HG02642 (cell line): ENCODE data around the gene SLC44A1.

Experiments used
- ATAC-seq: cut with Tn5 transposase; IDR thresholded peaks from one replicate; pipeline ENCODE4 v1.9.1; 2021; ENCODE audit warnings: mild to moderate bottlenecking; ENCODE audit not compliant: unreplicated experiment, poor library complexity

The SLC44A1 gene

DNA sequence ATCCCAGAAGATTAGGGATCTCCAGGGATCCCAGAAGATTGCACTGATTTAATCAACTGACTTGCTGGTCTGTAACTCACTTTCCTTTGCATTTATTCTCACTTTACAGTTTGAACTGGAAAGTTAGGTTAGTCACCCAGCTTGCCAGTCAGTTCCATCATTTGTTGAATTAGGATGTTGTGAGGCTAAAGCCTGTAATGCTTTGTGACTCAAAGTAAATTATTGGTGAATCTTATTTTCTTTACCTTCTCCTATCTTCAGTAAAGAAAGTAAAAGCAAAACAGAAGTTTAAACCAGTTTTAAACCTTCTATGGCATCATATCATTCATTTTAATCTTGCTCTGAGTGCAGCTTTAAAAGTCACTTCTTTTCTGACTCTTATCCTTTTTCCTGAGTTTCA lies 85.8 kb downstream of the SLC44A1 start:
- ATAC-seq = no peak

DNA sequence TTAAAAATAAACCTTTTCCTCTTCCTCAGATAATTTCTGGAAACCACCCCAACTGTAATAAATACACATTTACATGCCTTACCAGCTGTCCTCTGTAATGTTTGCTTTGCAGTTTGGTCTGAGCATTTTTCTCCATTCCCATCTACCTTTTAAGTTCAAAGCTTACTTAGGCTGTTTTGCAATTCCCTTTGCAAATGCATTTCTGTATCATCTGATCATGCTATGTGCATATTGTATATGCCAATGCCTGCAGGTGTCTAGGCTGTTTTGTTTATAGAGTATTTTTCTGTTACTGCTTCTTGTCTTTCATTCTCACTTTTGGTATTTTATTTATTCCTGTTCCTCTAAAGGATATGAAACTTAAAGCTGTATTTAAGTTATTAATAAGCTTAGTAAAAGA lies 86.3 kb downstream of the SLC44A1 start:
- peak; percentile 62 for ATAC-seq

DNA sequence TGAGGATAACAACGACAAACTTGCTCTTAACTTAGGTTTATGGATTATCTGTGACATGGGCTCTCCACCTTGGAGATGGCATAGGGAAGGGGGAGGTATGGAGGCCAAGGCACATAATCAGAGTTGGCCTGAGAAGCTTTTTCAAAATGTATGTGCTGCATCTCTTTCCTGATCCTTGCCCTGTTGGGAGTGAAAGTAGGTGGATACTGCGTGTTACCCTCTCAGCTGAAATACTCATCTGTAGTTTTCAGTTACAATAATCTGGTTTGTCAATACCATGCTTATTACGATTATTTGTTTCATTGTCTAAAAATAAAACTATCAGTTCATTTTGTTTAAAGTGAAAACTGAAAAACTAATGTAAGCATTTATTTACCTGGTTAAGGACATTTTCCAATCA lies 86.7 kb downstream of the SLC44A1 start:
- peak; percentile 40 for ATAC-seq

DNA sequence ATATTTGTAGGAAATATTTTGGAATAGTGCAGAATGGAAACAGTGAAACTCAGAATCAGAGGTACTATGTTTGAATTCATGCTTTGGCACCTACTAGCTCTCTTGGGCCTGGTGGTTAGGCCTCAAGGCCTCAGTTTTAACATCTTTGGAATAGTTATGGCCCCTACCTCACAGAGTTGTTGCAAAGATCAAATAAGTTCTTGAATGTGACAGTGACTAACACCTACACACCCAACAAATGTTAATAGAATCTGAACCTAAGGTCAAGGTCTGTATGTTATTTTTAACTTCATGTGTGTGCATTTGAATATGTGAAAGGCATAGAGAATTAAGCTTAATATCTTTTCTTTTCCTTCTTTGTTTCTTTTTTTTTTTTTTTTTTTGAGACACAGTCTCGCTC lies 87.3 kb downstream of the SLC44A1 start:
- no peak for ATAC-seq

DNA sequence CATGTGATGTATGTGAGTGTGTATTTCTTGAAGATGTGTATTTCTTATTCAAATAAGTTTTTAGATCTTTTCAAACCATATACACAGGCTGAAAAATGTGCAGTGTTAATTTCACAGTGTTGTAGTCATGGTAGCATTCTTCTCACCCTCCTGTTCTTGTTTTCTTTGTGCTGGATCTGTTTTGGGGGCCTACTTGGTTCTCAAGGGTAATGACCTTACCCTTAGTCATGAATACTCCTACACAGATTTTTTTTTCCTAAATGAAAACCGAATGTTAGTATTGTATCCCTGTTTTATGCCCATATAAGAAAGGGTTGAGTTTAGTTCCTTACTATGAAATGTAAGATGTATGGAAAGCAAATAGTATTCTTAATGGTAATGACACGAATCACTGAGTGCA lies 88.0 kb downstream of the SLC44A1 start:
- no peak for ATAC-seq

DNA sequence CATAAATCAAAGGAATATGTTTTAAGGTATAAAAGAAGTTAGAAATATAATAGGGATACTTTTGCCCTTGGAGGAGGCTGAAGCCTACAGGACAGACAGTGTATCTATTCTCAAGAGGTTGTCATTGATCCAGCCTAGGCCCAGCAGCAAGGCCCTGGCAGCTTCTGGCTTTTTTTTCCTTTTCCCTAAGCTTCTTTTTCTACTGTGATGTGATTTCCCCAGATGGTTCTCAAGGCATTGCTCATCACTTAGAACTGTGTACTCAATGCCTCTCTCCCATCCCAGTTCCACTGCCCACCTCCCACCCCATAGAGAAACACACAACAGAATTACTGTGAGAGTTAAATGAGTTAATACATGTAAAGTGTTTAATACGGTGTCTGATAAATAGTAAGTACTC lies 88.6 kb downstream of the SLC44A1 start:
- no peak for ATAC-seq

DNA sequence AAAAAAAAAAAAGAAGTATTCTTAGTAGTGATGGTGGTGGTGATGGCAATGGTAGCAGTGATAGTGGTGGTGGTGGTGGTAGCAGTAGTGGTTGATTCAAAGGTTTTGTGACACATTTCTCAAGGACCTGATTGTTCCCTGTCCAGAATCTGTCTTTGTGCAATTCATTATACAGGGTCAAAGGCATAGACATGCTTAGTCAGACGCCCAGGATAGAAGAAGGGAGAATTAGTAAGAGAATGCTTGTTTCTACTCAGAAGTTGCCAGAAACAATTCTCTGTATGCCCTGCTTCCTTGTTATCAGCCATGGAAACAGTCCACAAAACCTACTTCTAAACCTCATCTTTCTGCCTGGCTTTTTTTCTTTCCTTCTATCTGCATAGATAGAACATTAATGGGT lies 89.4 kb downstream of the SLC44A1 start:
- no peak for ATAC-seq

DNA sequence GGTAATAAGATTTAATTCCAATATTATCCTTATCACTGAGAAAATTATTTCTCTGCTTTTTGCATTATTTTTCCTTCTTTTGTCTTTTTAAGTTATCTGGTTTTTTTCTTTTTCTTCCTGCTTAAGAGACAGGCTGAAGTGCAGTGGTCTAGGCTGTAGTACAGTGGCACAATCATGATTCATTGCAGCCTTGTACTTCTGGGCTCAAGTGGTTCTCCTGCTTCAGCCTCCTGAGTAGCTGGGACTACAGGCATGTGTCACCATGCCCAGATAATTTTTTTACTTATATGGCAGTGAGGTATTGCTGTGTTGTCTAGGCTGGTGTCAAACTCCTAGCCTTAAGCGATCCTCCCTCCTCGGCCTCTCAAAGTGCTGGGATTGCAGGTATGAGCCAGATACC lies 93.9 kb downstream of the SLC44A1 start:
- ATAC-seq = no peak

DNA sequence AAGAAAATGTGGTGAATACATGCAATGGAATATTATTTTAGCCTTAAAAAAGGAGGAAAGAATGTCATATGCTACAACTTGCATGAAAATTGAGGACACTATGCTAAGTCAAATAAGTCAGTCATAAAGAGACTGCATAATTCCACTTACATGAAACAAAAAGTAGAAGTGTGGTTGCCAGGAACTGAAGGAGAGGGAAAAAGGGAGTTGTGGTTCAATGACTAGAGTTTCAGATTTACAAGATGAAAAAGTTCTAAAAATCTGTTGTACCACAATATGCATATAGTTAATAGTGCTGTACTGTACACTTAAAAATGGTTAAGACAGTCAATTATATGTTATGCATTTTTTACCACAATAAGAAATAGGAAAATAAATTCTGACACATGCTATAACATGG lies 95.4 kb downstream of the SLC44A1 start:
- ATAC-seq = no peak

DNA sequence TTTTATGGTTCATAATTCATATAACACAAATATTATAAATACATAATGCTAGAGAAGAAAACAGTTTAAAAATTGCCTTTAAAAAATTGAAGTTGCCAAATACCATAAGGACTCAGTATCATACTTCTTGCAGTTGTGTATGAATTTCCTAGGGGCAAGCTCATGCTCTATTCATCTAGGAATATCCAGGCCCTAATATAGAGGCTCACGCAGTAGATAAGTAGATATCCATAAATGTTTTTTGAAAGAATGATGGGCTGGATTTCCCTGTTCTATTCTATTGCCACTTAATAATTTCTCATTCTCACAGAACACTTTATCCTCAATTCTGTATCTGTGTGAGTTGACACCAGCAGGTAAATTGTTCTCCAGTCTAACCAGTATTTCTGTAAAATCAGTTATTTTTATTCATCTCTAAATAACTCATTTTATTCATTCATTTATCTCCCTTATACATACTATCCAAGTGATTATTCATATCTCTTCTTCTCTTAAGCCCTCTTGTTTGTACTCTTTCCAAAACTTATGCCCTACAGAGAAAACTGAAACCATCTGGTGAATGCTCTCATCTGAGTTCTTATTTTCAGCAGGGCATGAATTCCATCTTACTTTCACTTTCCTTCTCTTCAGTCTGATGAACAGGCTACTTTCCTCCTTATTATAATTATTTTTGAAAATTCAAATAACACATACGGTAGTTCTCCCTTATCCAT lies 97.1 kb downstream of the SLC44A1 start:
- peak; percentile 69 for ATAC-seq

DNA sequence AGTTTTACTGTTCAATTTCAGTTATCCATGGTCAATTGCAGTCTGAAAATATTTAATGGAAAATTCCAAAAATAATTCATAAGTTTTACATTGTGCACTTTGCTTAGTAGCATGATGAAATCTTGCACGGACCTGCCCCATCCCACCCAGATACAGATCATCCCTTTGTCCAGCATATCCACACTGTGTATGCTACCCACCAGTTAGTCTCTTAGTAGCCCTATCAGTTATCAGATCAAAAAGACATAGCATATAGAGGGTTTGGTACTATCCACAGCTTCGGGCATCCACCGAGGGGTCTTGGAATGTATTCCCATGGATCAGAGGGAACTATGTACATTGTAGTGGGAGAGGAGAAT lies 97.7 kb downstream of the SLC44A1 start:
- no peak for ATAC-seq

DNA sequence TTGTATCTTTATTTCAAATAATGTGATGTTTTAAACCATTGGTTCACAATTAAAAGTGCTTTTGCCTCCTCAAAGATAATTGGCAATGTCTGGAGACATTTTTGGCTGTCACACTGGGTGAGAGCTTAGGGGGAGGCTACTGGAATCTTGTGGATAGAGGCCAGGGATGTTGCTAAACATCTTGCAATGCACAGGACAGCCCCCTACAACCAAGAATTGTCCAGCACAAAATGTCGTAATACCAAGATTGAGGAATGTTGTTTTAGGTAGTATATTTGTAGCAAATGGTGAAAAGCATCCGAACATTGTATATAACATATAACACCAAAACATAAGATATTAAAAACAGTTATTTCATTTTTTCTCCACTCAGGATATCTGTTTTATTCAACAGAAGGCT lies 99.8 kb downstream of the SLC44A1 start:
- no peak for ATAC-seq

DNA sequence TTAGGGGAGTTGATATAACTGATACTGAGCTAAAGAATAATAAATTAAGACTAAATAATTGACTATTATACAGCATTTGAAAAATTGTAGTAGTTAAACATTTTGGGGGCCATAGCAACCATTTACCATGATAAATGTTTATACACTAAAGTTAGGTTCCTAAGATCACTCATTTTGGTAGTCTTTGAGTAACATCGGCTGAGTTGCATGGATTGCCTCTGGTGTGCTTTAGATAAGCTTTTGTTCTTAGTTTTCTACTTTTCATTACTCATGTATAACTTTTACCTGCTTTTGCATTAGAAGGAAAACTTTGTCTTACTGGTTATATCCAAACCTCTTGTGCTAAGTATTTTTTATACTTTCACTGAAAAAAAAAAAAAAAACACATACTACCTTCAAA lies 101.2 kb downstream of the SLC44A1 start:
- ATAC-seq = no peak

DNA sequence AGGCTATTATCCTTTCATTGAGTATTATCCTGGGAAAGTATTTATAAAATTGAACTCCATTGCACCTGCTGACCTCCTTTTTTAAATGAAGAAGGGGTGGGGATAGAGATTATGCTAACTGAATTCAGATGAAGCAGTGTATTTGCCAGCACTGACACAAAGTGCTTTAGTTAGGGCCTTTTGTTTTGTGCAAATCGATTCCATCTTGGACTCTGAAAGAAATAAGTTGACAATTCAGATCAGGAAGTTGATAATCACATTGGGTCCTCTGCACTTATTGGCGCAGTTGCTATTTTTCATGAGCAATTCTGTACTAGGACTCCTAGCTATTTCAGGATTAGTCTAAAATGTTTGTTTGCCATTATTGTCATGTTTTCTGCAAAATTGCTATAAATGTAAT lies 101.8 kb downstream of the SLC44A1 start:
- ATAC-seq = no peak

DNA sequence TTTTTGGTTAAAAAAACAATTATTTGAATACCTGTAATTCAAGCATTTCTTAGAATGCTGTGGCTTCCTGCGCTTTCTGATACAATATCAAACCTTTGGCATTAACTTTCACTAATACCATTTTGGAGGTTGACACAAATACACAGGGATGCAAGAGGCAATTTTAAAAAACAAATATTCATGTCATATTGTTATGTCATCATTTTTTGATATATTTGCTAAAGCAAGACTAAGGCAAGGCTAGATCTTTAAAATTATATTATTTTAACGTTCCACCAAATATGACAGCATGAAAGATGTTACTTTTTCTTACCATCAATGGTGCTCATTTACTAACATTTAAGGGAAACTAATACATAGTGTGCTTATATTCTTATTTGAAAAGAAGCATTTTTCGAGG lies 110.0 kb downstream of the SLC44A1 start:
- ATAC-seq = no peak

DNA sequence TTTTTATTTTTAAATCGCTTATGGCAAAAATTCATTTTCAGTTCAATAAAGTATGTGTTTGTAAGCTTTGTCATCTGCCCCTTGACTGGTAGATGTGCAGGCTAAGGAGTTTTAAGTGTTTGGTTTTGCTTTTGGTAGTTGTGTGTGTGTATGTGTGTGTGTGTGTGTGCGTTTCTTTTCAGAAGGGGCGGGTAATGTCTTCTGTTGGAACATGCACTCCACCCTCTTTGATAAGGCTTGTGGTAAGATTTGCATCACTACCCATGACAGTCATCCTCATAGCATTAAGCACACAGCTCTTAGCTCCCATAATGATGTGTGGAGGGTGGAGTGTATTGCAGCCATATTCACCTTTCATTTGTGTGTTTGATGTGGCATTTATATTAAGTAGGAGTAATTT lies 111.3 kb downstream of the SLC44A1 start:
- peak; percentile 51 for ATAC-seq

DNA sequence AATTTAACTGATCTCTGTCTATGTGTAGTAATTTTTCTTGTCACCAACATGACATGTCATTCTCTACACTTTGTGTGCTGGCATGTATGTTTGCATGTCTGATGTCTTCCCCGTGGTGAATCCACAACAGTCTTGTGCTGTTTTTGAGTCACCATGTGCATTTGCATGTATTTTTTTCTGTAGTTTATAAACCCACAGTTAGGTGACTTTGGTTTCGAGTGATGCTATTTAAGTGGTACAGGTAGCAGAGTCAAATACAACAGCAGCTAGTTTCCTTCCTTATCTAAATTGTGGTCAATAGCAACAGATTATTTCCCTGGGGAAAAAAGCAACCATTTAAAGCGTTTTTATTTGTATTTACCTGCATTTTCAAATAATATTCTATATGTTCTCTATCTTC lies 113.5 kb downstream of the SLC44A1 start:
- ATAC-seq = peak; percentile 93

DNA sequence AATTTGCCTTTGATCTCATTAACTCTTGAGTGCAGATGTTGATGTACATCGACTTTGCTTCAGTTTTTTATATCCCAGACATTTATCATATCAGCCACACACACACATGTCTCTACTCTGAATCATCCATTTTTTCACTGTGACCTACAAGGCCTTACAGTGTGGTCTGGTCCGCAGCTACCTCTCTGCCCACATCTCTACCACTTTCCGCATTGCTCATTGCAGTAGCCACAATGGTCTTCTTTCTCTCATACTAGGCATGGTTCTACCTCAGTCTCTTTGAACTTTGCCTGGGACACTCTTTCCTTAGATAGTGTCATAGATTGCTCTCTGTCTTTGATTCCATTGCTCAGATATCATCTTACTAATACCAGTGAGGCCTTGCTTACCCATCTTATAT lies 115.4 kb downstream of the SLC44A1 start:
- ATAC-seq = no peak

DNA sequence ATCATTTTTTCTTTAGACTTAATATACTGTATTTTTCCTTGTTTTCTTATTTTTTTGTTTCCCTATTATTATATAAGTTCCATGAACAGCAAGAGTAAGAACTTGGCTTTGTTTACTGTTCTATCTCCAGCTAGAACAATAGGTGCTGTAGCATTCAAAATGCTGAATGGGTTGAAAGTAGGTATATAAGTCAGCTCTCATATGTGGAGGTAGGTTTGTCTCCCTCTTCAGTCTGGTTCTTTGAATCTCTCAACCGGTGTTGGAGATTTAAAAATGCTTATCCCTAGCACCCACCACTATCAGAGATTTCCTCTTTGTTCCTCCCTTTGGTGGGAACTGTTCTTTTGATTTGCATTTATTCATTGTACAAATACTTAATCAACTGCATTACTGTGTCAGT lies 115.9 kb downstream of the SLC44A1 start:
- ATAC-seq = no peak

DNA sequence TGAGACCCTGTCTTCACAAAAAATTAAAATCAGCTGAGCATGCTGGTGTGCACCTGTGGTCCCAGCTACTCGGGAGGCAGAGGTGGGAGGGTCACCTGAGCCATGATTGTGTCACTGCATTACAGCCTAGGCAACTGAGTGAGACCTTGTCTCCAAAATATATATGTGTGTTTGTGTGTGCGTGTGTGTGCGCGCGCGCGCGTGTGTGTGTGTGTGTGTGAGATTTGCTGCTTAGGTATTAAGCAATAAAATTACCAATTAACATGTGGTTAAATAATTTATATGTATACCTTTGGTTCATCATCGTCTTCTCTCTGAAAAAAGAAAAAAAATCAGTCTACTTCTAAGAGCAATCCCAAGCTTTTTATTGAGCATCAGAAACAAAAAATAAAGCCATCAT lies 117.4 kb downstream of the SLC44A1 start:
- no peak for ATAC-seq

DNA sequence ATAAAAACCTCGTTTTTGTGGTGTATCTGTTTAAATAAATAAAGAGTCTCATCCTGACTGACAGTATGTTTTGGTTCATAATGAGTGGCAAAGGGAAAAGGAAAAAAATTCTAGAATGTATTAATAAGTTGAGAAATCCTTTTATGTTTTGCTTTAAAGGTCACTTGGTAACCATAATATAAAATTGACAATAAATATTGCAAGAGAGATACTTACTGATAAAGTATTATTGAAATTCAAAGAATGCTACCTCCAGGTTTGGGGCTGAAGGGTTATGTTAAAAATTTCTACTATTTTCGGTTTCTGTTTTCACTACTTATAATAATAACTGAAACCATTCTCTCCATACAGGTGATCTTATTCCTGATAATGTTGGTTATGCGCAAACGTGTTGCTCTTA lies 118.0 kb downstream of the SLC44A1 start:
- no peak for ATAC-seq

DNA sequence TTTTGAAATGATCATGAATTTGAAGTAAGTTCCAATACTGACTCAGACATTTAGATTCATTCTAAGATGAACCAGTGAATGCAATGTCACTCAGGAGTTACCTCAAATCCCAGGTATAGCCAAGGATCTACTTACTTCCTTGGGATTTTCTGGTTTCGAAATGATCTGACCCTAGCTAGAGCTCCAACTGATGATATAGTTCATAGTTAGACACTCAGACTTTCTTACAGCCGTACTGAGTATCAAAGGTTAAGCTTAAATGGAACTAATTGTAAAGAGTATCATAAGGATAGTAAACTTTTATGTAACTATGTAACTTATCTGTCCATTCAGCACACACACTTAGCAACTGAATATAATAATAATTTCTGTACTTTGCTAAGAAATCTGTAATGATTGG lies 119.4 kb downstream of the SLC44A1 start:
- no peak for ATAC-seq

DNA sequence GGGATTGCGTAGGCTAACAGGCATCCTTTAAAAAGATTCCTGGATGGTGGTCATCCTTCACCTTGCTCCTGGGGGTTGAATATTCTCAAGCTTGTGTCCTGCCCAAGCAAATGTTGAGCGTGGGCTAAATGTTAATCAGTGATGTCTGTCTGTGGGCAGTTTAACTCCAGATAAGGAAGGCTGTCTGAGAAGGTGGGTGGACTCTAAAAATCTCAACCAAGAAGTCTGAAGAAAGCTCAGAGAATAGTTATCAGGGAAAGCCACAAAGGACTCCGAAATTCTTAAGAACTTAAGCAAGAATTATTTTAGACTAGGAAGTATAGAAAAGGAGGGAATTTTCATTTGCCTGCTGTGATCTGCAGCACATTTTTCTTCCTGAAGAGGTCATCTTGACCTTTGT lies 125.5 kb downstream of the SLC44A1 start:
- no peak for ATAC-seq
